ENCODE measurements around the gene PNP.
"Not testable (repeated sequence)": the region's sequence is repeated elsewhere in the genome, so short reads cannot be mapped to it uniquely, and the experiment has no call there.

The PNP gene

GRCh38 chr14:20499108-20499507 is 29.9 kb downstream of the PNP start:
- no peaks in the 10 kb centered on the region for H3K9me3 ChIP-seq (ENCODE audit: control insufficient read depth, insufficient read depth, low read length)
- peaks cover 5% of the 10 kb centered on the region for H3K4me1 ChIP-seq (ENCODE audit: control insufficient read depth, insufficient read depth, low read length)
- H3K36me3 ChIP-seq (ENCODE audit: control insufficient read depth, insufficient read depth, low read length) = no peaks in the 10 kb centered on the region
- no peak overlapping the region for H3K4me3 ChIP-seq (ENCODE audit: low read depth, low read length)
- H3K9ac ChIP-seq (ENCODE audit: low read depth, low read length) = no peak overlapping the region
- no peaks in the 10 kb centered on the region for H3K27me3 ChIP-seq (ENCODE audit: control insufficient read depth, insufficient read depth, low read length)

- H3K4me3 ChIP-seq (ENCODE audit: low read depth, low read length) = no peak overlapping the region
- no peaks in the 10 kb centered on the region for H3K27me3 ChIP-seq (ENCODE audit: control insufficient read depth, insufficient read depth, low read length)
- H3K9me3 ChIP-seq (ENCODE audit: control insufficient read depth, insufficient read depth, low read length) = no peaks in the 10 kb centered on the region
- H3K9ac ChIP-seq (ENCODE audit: low read depth, low read length) = no peak overlapping the region
- peaks cover 5% of the 10 kb centered on the region for H3K4me1 ChIP-seq (ENCODE audit: control insufficient read depth, insufficient read depth, low read length)
- no peaks in the 10 kb centered on the region for H3K36me3 ChIP-seq (ENCODE audit: control insufficient read depth, insufficient read depth, low read length)
Measured at GRCh38 chr14:20499881-20500280, 30.7 kb downstream of the PNP start.

GRCh38 chr14:20501346-20501745 is 32.1 kb downstream of the PNP start:
- Histone ChIP-seq H3K9me3 (ENCODE audit: control insufficient read depth, insufficient read depth, low read length) (no peaks in the 10 kb centered on the region), H3K4me3 (ENCODE audit: low read depth, low read length) (no peak overlapping the region), H3K9ac (ENCODE audit: low read depth, low read length) (no peak overlapping the region), H3K4me1 (ENCODE audit: control insufficient read depth, insufficient read depth, low read length) (peaks cover 5% of the 10 kb centered on the region), H3K36me3 (ENCODE audit: control insufficient read depth, insufficient read depth, low read length) (no peaks in the 10 kb centered on the region), H3K27me3 (ENCODE audit: control insufficient read depth, insufficient read depth, low read length) (no peaks in the 10 kb centered on the region)

- Histone ChIP-seq H3K9me3 (ENCODE audit: control insufficient read depth, insufficient read depth, low read length) (no peaks in the 10 kb centered on the region), H3K4me3 (ENCODE audit: low read depth, low read length) (no peak overlapping the region), H3K36me3 (ENCODE audit: control insufficient read depth, insufficient read depth, low read length) (no peaks in the 10 kb centered on the region), H3K27me3 (ENCODE audit: control insufficient read depth, insufficient read depth, low read length) (no peaks in the 10 kb centered on the region), H3K4me1 (ENCODE audit: control insufficient read depth, insufficient read depth, low read length) (peaks cover 1% of the 10 kb centered on the region), H3K9ac (ENCODE audit: low read depth, low read length) (no peak overlapping the region)
Measured at GRCh38 chr14:20503898-20504297, 34.7 kb downstream of the PNP start.

GRCh38 chr14:20506276-20506675 is 37.1 kb downstream of the PNP start:
- not testable (repeated sequence) for H3K9me3 ChIP-seq (ENCODE audit: control insufficient read depth, insufficient read depth, low read length); H3K4me1 ChIP-seq (ENCODE audit: control insufficient read depth, insufficient read depth, low read length); H3K4me3 ChIP-seq (ENCODE audit: low read depth, low read length); H3K36me3 ChIP-seq (ENCODE audit: control insufficient read depth, insufficient read depth, low read length); H3K9ac ChIP-seq (ENCODE audit: low read depth, low read length); H3K27me3 ChIP-seq (ENCODE audit: control insufficient read depth, insufficient read depth, low read length)

- H3K4me1 ChIP-seq (ENCODE audit: control insufficient read depth, insufficient read depth, low read length); H3K9me3 ChIP-seq (ENCODE audit: control insufficient read depth, insufficient read depth, low read length); H3K27me3 ChIP-seq (ENCODE audit: control insufficient read depth, insufficient read depth, low read length); H3K4me3 ChIP-seq (ENCODE audit: low read depth, low read length); H3K9ac ChIP-seq (ENCODE audit: low read depth, low read length); H3K36me3 ChIP-seq (ENCODE audit: control insufficient read depth, insufficient read depth, low read length): not testable (repeated sequence)
Measured at GRCh38 chr14:20506752-20507151, 37.5 kb downstream of the PNP start.

- not testable (repeated sequence) for H3K9ac ChIP-seq (ENCODE audit: low read depth, low read length); H3K9me3 ChIP-seq (ENCODE audit: control insufficient read depth, insufficient read depth, low read length); H3K27me3 ChIP-seq (ENCODE audit: control insufficient read depth, insufficient read depth, low read length); H3K4me1 ChIP-seq (ENCODE audit: control insufficient read depth, insufficient read depth, low read length); H3K4me3 ChIP-seq (ENCODE audit: low read depth, low read length); H3K36me3 ChIP-seq (ENCODE audit: control insufficient read depth, insufficient read depth, low read length)
Measured at GRCh38 chr14:20507537-20507936, 38.3 kb downstream of the PNP start.

GRCh38 chr14:20508367-20508766 is 39.2 kb downstream of the PNP start:
- peaks cover 4% of the 10 kb centered on the region for H3K4me1 ChIP-seq (ENCODE audit: control insufficient read depth, insufficient read depth, low read length)
- H3K9me3 ChIP-seq (ENCODE audit: control insufficient read depth, insufficient read depth, low read length) = no peaks in the 10 kb centered on the region
- no peak overlapping the region for H3K9ac ChIP-seq (ENCODE audit: low read depth, low read length)
- H3K4me3 ChIP-seq (ENCODE audit: low read depth, low read length) = no peak overlapping the region
- H3K27me3 ChIP-seq (ENCODE audit: control insufficient read depth, insufficient read depth, low read length) = peaks cover 4% of the 10 kb centered on the region
- H3K36me3 ChIP-seq (ENCODE audit: control insufficient read depth, insufficient read depth, low read length) = no peaks in the 10 kb centered on the region

- Histone ChIP-seq H3K4me3 (ENCODE audit: low read depth, low read length) (no peak overlapping the region), H3K27me3 (ENCODE audit: control insufficient read depth, insufficient read depth, low read length) (peaks cover 4% of the 10 kb centered on the region), H3K4me1 (ENCODE audit: control insufficient read depth, insufficient read depth, low read length) (peaks cover 4% of the 10 kb centered on the region), H3K9ac (ENCODE audit: low read depth, low read length) (no peak overlapping the region), H3K9me3 (ENCODE audit: control insufficient read depth, insufficient read depth, low read length) (no peaks in the 10 kb centered on the region), H3K36me3 (ENCODE audit: control insufficient read depth, insufficient read depth, low read length) (no peaks in the 10 kb centered on the region)
Measured at GRCh38 chr14:20512177-20512905, 43.1 kb downstream of the PNP start.

- no peaks in the 10 kb centered on the region for H3K36me3 ChIP-seq (ENCODE audit: control insufficient read depth, insufficient read depth, low read length)
- peaks cover 4% of the 10 kb centered on the region for H3K27me3 ChIP-seq (ENCODE audit: control insufficient read depth, insufficient read depth, low read length)
- no peaks in the 10 kb centered on the region for H3K9me3 ChIP-seq (ENCODE audit: control insufficient read depth, insufficient read depth, low read length)
- H3K4me3 ChIP-seq (ENCODE audit: low read depth, low read length) = no peak overlapping the region
- peaks cover 4% of the 10 kb centered on the region for H3K4me1 ChIP-seq (ENCODE audit: control insufficient read depth, insufficient read depth, low read length)
- no peak overlapping the region for H3K9ac ChIP-seq (ENCODE audit: low read depth, low read length)
Measured at GRCh38 chr14:20515846-20516245, 46.6 kb downstream of the PNP start.

GRCh38 chr14:20516921-20517320 is 47.7 kb downstream of the PNP start:
- H3K9me3 ChIP-seq (ENCODE audit: control insufficient read depth, insufficient read depth, low read length) = no peaks in the 10 kb centered on the region

GRCh38 chr14:20522332-20522731 is 53.1 kb downstream of the PNP start:
- no peaks in the 10 kb centered on the region for H3K27me3 ChIP-seq (ENCODE audit: control insufficient read depth, insufficient read depth, low read length)
- no peaks in the 10 kb centered on the region for H3K9me3 ChIP-seq (ENCODE audit: control insufficient read depth, insufficient read depth, low read length)
- no peak overlapping the region for H3K4me3 ChIP-seq (ENCODE audit: low read depth, low read length)
- H3K9ac ChIP-seq (ENCODE audit: low read depth, low read length) = no peak overlapping the region
- no peaks in the 10 kb centered on the region for H3K4me1 ChIP-seq (ENCODE audit: control insufficient read depth, insufficient read depth, low read length)
- no peaks in the 10 kb centered on the region for H3K36me3 ChIP-seq (ENCODE audit: control insufficient read depth, insufficient read depth, low read length)

More at GRCh38 chr14:20516921-20517320, 47.7 kb downstream of the PNP start:
- Histone ChIP-seq H3K4me1 (ENCODE audit: control insufficient read depth, insufficient read depth, low read length) (peaks cover 4% of the 10 kb centered on the region), H3K4me3 (ENCODE audit: low read depth, low read length) (no peak overlapping the region), H3K9ac (ENCODE audit: low read depth, low read length) (no peak overlapping the region), H3K36me3 (ENCODE audit: control insufficient read depth, insufficient read depth, low read length) (no peaks in the 10 kb centered on the region), H3K27me3 (ENCODE audit: control insufficient read depth, insufficient read depth, low read length) (no peaks in the 10 kb centered on the region)

Data from iPS-15b (cell line).